Subcutaneous adipose tissue (tissue), 4 donors: Measurements from ENCODE around the gene GATAD2A. TPM values are rescaled to one million over a fixed set of nuclear protein-coding genes. Genes with fewer than 3 reads are reported as not detected.

Source experiments
- total RNA-seq, 4 donors: library from RNA; depleted of rRNA; stranded (reverse); fragments of >200 nt; gene quantifications; one replicate each; pipeline ENCODE4 v1.1.0, GENCODE V29; 2016
- TF ChIP-seq, protein P1 (sequence below): fragments of 450-650 bp; IDR thresholded peaks from one replicate; pipeline ENCODE4 v1.5.1; 2016; ENCODE audit warnings: low read depth, mild to moderate bottlenecking, control low read depth, antibody characterized with exemption, moderate library complexity

GATAD2A gene
- total RNA-seq, 4 donors from 2014 or later, result 24.0 to 32.0 (median 28.9) TPM

GRCh38 chr19:19446655-19447437, 41.4 kb downstream of the GATAD2A start:
- TF ChIP-seq, protein P1, sequence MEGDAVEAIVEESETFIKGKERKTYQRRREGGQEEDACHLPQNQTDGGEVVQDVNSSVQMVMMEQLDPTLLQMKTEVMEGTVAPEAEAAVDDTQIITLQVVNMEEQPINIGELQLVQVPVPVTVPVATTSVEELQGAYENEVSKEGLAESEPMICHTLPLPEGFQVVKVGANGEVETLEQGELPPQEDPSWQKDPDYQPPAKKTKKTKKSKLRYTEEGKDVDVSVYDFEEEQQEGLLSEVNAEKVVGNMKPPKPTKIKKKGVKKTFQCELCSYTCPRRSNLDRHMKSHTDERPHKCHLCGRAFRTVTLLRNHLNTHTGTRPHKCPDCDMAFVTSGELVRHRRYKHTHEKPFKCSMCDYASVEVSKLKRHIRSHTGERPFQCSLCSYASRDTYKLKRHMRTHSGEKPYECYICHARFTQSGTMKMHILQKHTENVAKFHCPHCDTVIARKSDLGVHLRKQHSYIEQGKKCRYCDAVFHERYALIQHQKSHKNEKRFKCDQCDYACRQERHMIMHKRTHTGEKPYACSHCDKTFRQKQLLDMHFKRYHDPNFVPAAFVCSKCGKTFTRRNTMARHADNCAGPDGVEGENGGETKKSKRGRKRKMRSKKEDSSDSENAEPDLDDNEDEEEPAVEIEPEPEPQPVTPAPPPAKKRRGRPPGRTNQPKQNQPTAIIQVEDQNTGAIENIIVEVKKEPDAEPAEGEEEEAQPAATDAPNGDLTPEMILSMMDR, result no peak

GRCh38 chr19:19447536-19448237, 42.2 kb downstream of the GATAD2A start:
- TF ChIP-seq, protein P1, result no peak

DNA sequence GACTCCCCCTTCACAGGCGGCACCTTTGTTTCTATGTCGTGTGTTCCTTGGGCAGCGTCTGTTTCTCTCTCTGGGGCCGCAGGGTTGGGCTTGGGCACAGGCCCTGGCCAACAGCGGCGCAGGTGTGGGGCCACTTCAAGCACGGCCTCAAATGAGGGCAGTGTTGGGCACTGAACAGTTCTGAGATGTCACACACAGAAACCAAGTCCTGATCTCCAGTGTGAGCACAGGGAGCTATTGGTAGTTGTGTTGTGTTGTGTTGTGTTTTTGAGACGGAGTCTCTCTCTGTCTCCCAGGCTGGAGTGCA, 42.7 kb downstream of the GATAD2A start:
- TF ChIP-seq, protein P1, result no peak

GRCh38 chr19:19451429-19452242, 46.2 kb downstream of the GATAD2A start:
- TF ChIP-seq, protein P1, result no peak

DNA sequence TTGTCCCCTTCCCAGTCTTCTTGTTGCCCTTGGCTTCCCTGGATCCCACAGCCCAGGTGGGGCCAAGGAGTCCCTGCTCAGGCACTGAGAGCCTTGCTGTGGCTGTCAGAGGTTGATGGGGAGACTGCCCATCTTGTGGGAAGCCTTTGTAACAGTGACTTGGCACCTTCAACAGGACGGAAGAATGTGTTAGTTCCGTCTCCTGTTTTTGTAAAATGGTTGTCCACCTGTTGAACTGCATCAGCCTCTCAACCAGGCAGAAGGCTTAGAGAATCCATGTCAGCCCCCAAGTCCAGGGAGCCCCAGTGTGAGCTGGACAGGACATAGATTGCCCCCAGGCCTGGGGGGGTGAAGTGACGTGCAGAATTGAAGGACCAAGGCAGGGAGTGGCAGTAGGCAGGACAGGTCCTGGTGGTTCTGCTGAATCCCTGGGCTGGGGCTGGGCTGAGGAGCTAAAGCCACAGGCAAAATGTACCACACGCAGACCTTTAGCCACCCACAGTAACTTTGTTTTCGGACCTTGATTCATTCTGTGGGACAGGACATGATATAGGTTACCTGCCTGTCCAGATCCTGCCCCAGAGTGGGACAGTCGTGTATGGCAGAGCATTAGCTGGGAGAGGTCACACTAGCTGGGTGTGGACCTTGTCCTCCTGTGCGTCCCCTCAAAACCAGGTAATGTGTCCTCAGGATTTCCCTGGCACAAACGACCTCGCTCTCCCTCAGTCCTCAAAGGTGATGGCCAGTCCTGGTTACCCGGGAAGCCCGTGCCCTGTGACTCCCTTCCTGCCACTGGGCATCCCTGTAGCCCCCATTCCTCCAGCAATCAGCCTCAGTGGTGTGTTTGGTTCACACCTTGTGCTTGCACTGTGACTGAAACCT, 47.0 kb downstream of the GATAD2A start:
- TF ChIP-seq, protein P1, result no peak

GRCh38 chr19:19453125-19453454, 47.6 kb downstream of the GATAD2A start:
- TF ChIP-seq, protein P1, result no peak
